ENCODE measurements around the gene ABCA5.

Gene ABCA5

DNA sequence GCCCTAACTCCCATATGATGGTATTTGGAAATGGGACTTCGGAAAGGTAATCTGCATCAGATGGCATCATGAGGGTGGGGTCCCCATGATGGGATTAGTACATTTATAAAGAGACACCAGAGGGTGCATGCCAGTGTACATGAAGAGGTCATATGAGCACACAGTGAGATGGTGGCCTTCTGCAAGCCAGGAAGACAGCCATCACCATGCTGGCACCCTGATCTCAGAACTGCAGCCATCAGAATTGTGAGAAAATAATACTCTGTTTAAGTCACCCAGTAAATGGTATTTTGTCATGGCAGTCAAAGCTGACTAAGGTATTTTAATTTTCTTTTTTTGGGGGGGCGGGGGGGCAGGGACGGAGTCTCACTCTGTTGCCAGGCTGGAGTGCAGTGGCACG, 51.2 kb downstream of the ABCA5 start:
- Histone ChIP-seq H3K79me2 (no peaks in the 10 kb centered on the region), H3K4me3 (ENCODE audit: low read depth, low read length) (no peak overlapping the region), H3K36me3 (ENCODE audit: control insufficient read depth, insufficient read depth, low read length) (no peaks in the 10 kb centered on the region), H3K4me2 (ENCODE audit: low read length) (no peak overlapping the region), H3K4me1 (no peaks in the 10 kb centered on the region), H3K9ac (no peak overlapping the region), H3K27ac (no peak overlapping the region), H3K27me3 (ENCODE audit: control insufficient read depth, insufficient read depth, low read length) (no peaks in the 10 kb centered on the region), H2AFZ (no peak overlapping the region), H3K9me3 (ENCODE audit: control insufficient read depth, low read length) (no peaks in the 10 kb centered on the region)
- no peak for TF ChIP-seq CTCF (IDR thresholded peaks at IDR 0.05)

DNA sequence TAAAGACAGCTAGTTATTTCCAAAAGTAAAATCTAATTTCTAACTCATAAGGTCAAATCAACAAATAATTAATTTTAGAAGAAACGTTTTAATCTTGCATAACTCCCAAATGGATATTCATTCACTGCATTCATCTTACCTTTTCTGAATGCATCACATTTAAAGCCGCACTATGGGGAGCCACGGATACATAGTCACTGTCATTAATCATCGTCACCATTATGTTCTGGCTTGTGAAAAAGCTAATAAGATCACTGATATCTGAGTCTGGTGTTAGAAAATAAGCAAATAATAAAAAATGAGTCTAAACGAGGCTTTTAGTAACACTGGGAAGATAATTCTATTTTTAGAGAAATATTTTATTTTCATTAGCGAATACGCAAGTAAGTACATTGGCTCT, 55.9 kb downstream of the ABCA5 start:
- Histone ChIP-seq H3K4me2 (ENCODE audit: low read length) (no peak overlapping the region), H3K79me2 (no peaks in the 10 kb centered on the region), H3K4me1 (no peaks in the 10 kb centered on the region), H3K36me3 (ENCODE audit: control insufficient read depth, insufficient read depth, low read length) (no peaks in the 10 kb centered on the region), H2AFZ (no peak overlapping the region), H3K27ac (no peak overlapping the region), H3K9me3 (ENCODE audit: control insufficient read depth, low read length) (no peaks in the 10 kb centered on the region), H3K4me3 (ENCODE audit: low read depth, low read length) (no peak overlapping the region), H3K27me3 (ENCODE audit: control insufficient read depth, insufficient read depth, low read length) (no peaks in the 10 kb centered on the region), H3K9ac (no peak overlapping the region)
- TF ChIP-seq CTCF (IDR thresholded peaks at IDR 0.05) = no peak

- Histone ChIP-seq H3K27me3 (ENCODE audit: control insufficient read depth, insufficient read depth, low read length) (no peaks in the 10 kb centered on the region), H2AFZ (no peak overlapping the region), H3K36me3 (ENCODE audit: control insufficient read depth, insufficient read depth, low read length) (no peaks in the 10 kb centered on the region), H3K4me3 (ENCODE audit: low read depth, low read length) (no peak overlapping the region), H3K9ac (no peak overlapping the region), H3K79me2 (no peaks in the 10 kb centered on the region), H3K4me2 (ENCODE audit: low read length) (no peak overlapping the region), H3K4me1 (no peaks in the 10 kb centered on the region), H3K27ac (no peak overlapping the region), H3K9me3 (ENCODE audit: control insufficient read depth, low read length) (no peaks in the 10 kb centered on the region)
- no peak for TF ChIP-seq CTCF (IDR thresholded peaks at IDR 0.05)
Measured at GRCh38 chr17:69269131-69269998, 57.6 kb downstream of the ABCA5 start.

- Histone ChIP-seq H3K27ac (no peak overlapping the region), H3K4me2 (ENCODE audit: low read length) (no peak overlapping the region), H3K9ac (no peak overlapping the region), H3K4me1 (no peaks in the 10 kb centered on the region), H3K36me3 (ENCODE audit: control insufficient read depth, insufficient read depth, low read length) (no peaks in the 10 kb centered on the region), H3K79me2 (no peaks in the 10 kb centered on the region), H3K9me3 (ENCODE audit: control insufficient read depth, low read length) (no peaks in the 10 kb centered on the region), H3K27me3 (ENCODE audit: control insufficient read depth, insufficient read depth, low read length) (no peaks in the 10 kb centered on the region), H2AFZ (no peak overlapping the region), H3K4me3 (ENCODE audit: low read depth, low read length) (no peak overlapping the region)
- no peak for TF ChIP-seq CTCF (IDR thresholded peaks at IDR 0.05)
Measured at GRCh38 chr17:69268543-69269014, 58.4 kb downstream of the ABCA5 start.

GRCh38 chr17:69267219-69267618, 59.7 kb downstream of the ABCA5 start:
- no peaks in the 10 kb centered on the region for H3K4me1 ChIP-seq
- H3K4me2 ChIP-seq (ENCODE audit: low read length) = no peak overlapping the region
- H3K4me3 ChIP-seq (ENCODE audit: low read depth, low read length) = no peak overlapping the region
- H2AFZ ChIP-seq = no peak overlapping the region
- H3K27me3 ChIP-seq (ENCODE audit: control insufficient read depth, insufficient read depth, low read length) = no peaks in the 10 kb centered on the region
- no peaks in the 10 kb centered on the region for H3K79me2 ChIP-seq
- no peak for TF ChIP-seq CTCF (IDR thresholded peaks at IDR 0.05)
- no peak overlapping the region for H3K27ac ChIP-seq
- H3K9me3 ChIP-seq (ENCODE audit: control insufficient read depth, low read length) = no peaks in the 10 kb centered on the region
- no peak overlapping the region for H3K9ac ChIP-seq
- H3K36me3 ChIP-seq (ENCODE audit: control insufficient read depth, insufficient read depth, low read length) = no peaks in the 10 kb centered on the region
